ENCODE measurements around the gene CYLD.
A peak's percentile ranks its signal among the peaks of the same experiment; 100 is the strongest.

Gene CYLD

DNA sequence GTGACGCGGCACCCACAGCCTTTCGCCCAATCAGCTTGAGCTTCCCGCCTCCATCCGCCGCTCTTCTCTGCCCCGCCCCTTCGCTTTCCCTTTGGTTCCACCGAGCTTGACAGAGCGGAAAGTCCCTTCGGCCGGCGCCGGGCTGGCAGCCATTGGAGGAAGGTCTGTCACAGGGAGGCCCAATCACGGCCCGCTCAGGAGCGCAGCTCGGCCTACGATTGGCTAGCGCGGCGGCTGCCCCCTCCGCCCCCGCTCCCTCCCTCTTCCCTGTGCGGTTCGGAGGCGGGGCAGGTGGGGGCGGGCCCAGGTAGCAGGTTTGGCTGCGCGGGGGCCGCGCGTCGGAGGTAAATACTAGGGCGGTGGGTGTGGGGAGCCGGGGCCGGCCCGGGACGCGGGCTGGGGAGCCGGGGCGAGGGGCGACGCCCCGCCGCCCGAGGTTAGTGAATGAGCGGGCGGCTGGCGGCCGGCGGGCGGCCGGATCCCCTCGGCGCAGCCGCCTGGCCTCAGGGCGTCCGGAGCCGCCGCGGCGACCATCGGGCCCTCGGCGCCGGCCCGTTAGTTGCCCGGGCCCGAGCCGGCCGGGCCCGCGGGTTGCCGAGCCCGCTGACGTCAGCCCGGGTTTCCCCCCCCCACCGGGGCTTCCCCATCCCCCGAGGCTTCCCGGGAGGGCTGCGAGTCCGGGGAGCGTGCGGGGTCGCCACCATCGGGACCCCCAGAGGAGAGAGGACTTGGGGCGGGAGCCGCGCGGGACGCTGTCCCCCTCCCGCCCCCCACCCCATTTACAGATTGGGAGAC, at the start of gene CYLD:
CYLD (plus strand) TSS at position 306 of the 795 bp plus-strand sequence. CDS start 7,613 bp downstream, outside the sequence.
- DNase-seq (ENCODE audit: low read depth in 2 of 2): peak; percentile 98

- no peak for DNase-seq (ENCODE audit: low read depth in 2 of 2)
These were observed 49.3 kb upstream of the CYLD start for GRCh38 chr16:50692644-50692998.

DNA sequence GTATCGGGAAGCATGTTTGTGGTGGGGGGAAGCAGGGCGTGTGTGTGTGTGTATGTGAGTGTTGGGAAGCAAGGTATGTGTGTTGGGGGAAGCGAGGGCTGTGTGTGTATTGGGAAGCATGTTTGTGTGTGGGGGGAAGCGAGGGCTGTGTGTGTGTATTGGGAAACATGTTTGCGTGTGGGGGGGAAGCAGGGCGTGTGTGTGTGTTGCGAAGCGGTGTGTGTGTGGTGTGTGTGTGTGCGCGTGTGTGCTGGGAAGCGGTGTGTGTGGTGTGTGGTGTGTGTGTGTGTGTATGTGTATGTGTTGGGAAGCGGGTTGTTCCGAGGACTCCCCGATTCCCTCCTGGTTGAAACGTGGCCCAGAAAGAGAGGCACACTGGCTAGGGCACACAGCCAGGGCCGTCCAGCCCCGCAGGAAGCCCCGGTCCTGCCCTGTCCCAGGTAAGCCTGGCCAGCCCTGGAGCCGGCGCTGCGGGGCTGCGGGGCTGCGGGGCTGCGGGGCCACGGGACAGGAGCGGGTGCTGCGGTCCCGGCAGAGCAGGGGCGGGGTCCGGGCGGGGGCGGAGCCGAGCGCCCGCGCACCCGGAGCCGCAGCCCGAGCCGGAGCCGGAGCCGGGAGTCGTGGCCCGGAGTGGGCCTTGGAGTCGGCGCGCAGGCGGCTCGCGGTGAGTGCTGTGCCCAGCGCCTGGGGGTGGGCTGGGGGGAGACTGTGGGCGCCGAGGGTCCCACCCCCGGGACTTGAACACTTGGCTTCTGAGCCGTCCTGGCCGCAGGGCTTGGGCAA, 48.7 kb upstream of the CYLD start, which contains the start of gene NOD2:
NOD2 (plus strand) TSS at position 608 of the 783 bp plus-strand sequence. CDS start 5,890 bp downstream, outside the sequence.
- DNase-seq (ENCODE audit: low read depth in 2 of 2): no peak

DNA sequence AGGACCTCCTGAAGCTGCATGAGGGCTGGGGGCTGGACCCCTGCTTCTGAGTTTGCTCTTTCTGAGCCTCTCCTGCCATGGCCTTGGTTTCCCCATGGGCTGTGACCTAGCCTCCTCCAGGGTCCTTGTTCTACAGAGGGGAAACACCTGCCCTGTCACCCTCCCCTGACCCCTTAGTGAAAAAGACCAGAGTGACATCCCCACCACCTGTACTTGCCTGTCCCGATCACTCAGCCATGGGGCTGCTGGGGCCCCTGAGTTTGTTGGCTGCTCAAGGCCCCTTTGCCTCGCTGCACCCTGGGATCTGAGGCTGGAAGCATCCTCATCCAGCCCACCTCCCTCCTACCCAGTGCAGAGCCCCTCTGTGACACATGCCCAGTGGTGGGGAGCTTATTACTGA, 47.7 kb upstream of the CYLD start:
- DNase-seq (ENCODE audit: low read depth in 2 of 2): no peak

DNA sequence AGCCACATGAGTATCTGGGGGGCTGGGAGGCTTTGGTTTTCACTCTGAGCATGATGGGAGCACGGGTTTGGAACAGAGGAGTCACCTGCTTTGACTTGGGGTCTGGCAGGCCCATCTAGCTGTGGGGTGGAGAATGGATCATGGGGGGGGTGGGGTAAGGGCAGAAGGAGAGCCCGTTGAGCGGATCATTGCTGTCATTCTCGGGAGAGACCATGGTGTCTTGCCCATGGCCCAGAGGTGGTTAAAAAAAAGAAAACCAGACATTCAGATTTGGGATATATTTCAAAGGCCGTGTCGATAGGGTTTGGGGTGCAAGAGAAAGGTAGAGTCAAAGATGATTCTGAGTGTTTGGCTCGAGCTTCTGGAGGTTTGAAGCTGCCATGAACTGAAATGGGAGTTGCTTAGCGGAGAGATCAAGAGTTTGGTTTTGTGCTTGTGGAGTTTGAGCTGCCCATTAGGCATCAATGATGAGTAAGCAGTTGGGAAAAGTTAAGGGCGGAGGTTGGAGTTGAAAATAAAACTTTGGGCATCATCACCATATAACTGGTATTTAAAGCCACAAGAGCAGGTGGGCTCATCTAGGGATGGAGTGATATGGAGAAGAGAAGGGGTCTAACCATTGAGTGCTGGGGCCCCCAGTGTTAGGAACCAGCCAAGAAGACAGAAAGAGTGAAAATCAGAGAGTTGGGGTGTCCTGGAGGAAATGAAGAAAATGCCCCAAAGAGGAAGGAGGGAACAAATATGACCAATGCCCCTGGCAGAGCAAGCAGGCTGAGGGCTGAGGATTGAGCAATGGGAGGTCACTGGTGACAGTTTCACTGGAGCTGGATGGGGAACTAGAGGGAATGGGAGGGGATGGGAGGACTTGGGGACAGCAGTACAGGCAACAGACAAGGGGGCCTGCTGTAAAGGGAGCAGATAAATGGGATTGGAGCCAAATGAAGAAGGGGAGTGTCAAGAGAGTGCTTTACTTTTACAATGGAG, 46.6 kb upstream of the CYLD start:
- no peak for DNase-seq (ENCODE audit: low read depth in 2 of 2)

DNA sequence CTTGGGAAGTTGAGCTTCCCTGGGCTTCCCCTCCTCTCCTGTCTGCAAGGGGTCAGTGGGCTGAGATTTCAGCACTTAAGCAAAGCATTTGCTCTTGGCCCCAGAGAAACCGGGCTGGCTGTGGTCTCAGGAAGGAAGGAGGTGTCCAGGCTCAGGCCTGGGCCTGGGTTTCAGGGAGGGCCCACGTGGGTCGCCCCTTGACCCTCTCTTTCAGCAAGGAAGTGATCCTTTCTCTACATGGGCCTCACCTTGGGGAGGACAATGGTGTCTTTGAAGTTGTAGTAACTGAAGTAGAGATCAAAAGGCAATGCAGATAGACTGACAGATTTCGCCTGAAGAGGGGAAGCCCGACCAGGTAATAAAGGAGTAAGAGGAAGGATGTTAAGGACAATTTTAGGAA, 45.8 kb upstream of the CYLD start:
- DNase-seq (ENCODE audit: low read depth in 2 of 2): no peak

- peak in 1 of 2 donors; percentile 50 for DNase-seq (ENCODE audit: low read depth in 2 of 2)
These were observed 45.1 kb upstream of the CYLD start for GRCh38 chr16:50696575-50697420.

DNA sequence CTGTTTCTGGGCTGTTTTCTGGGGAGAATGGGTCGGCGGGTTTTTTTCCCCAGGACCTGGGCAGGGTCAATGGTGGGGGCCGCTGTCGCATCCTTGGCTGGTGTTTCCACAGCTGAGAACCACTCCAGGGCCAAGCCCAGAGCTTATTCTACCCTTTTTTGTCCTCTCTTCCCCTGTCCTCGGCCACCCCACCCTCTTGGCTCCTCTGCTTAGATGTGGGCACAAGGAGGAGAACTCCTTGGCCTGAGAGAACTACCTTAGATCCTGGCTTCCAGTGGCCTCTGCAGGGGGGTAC, 44.5 kb upstream of the CYLD start:
- DNase-seq (ENCODE audit: low read depth in 2 of 2): no peak

DNA sequence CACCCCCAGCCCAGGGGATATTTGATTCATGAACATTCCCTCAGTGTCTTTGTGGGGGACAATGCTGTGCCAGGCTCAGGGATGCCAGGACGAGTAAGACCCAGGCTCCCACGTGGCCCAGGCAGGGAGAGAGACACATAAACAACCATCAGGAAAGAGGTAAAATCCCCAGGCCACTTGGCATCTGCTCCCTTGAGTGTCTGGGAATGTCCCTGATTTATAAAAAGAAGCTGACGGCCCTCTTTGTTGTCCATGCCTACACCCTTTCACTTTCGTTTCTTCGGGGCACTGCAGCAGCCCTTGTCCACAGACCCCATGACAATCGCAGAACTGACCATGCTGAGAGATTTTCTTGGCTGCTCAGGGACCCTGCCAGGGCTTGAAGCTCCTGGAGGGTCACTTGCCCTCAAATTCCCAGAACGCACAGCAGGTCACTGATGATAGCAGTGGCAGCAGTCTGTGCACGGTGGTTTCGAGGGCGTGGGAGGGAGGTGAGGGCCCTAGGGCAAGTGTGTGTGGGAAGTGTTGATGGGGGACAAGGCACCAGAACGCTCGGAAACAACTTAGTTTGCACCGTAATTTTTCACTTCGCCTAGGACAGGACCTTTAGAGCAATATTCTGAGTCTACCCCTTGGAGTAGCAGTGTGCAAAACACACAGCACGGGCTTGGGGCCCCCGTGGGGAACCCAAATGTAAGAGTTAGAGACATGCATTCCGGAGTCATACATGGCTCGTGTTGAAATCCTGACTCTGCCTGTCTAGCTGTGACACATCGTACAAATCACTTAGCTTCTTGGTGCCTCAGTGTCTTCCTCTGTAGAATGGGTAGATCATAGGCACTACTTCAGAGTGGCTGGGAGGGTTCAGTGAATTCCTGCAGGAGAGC, 43.8 kb upstream of the CYLD start:
- peak; percentile 51 to 52 for DNase-seq (ENCODE audit: low read depth in 2 of 2)

DNA sequence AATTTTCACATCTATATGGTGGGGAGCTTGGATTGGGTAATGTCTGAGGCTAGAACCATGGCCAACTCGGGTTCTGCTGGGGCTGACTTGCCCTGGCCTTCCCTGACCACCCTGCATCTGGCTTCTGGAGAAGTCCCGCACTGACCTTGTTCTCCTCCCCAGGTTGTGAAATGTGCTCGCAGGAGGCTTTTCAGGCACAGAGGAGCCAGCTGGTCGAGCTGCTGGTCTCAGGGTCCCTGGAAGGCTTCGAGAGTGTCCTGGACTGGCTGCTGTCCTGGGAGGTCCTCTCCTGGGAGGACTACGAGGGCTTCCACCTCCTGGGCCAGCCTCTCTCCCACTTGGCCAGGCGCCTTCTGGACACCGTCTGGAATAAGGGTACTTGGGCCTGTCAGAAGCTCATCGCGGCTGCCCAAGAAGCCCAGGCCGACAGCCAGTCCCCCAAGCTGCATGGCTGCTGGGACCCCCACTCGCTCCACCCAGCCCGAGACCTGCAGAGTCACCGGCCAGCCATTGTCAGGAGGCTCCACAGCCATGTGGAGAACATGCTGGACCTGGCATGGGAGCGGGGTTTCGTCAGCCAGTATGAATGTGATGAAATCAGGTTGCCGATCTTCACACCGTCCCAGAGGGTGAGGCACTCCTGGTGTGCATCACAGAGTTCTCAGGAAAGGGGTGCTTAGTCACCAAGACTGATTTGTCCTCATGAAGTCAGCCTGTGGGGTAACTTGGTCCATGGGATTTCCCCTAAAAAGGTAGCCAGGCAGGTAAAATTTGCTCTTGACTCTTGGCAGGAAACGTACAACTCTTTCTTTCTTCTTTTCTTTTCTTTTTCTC, 42.3 kb upstream of the CYLD start:
- peak in 1 of 2 donors; percentile 66 for DNase-seq (ENCODE audit: low read depth in 2 of 2)

- no peak for DNase-seq (ENCODE audit: low read depth in 2 of 2)
These were observed 39.2 kb upstream of the CYLD start for GRCh38 chr16:50702725-50703124.

- DNase-seq (ENCODE audit: low read depth in 2 of 2): no peak
These were observed 37.6 kb upstream of the CYLD start for GRCh38 chr16:50704245-50704644.

GRCh38 chr16:50705436-50706110, 36.3 kb upstream of the CYLD start:
- DNase-seq (ENCODE audit: low read depth in 2 of 2): no peak

DNA sequence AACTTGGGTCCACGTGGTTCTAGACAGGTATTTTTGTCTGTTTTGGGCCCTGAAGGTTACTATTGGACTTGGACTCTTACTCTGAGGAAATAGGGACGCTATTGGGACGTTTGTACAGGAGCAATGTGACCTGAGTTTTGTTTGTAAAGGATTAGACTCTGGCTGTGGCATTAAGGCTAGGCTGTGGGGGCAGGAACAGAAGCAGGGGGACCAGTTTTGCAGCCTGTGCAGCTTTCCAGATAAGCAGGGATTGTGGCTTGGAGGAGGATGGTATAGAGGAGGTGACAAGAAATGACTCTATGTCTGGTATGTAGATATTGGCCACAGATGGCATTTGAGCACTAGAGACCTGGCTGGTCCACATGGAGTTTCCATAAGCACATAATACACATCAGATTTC, 35.6 kb upstream of the CYLD start:
- DNase-seq (ENCODE audit: low read depth in 2 of 2): no peak

- no peak for DNase-seq (ENCODE audit: low read depth in 2 of 2)
These were observed 33.4 kb upstream of the CYLD start for GRCh38 chr16:50708373-50709060.

DNA sequence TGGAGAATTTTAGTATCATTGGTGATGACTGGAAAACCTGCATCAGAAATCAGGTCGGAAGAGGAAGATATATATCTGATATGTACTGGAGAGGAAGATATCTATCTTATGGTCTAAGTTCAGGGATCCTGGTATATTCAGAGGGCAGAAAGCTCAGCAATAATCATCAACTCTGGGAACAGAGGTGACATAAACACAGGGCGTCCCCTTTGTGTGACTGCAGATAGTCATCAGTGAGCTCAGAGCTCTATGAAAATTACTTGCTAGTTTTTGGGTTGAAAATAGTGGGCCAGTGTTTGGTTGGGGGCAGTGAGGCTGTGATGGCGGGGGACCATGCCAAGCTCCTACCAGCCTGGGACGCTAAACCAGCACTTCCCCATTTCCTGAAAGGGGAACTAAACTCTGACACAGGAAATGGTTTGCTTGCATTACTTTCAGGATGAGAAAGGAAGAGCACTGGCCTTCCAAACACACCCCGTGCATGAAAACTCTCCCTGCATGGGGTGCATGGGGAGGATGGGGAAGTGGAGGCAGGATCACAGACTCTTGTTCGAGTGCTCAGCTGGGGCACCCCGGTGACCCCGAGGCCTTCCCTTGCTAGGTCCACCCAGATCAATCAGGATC, 32.7 kb upstream of the CYLD start:
- no peak for DNase-seq (ENCODE audit: low read depth in 2 of 2)

DNA sequence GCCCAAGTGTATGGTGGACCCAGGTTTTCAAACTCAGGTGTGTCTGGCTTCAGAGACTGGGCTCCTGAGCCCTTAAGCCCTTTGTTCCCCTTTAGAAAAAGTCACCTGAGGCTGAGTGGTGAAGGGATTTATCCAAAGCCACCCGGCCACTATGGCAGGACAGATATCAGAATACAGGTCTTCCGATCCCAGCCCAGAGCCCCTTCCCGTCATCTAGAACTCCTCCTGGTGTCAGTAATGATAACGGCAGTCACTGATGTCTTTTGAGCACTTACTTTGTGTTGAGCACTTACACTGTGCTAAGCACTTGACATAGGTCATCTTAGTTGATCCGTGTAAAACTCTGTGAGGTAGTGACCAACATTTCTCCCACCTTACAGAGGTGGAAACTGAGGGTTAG, 31.9 kb upstream of the CYLD start:
- DNase-seq (ENCODE audit: low read depth in 2 of 2): no peak

DNA sequence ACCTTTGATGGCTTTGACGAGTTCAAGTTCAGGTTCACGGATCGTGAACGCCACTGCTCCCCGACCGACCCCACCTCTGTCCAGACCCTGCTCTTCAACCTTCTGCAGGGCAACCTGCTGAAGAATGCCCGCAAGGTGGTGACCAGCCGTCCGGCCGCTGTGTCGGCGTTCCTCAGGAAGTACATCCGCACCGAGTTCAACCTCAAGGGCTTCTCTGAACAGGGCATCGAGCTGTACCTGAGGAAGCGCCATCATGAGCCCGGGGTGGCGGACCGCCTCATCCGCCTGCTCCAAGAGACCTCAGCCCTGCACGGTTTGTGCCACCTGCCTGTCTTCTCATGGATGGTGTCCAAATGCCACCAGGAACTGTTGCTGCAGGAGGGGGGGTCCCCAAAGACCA, 30.8 kb upstream of the CYLD start:
- no peak for DNase-seq (ENCODE audit: low read depth in 2 of 2)
